NB4 (cell line): Measurements from ENCODE around the gene GPR39.

Experiments
- CTCF ChIP-seq: IDR thresholded peaks from one replicate; pipeline ENCODE4 v1.5.1; 2012; ENCODE audit warnings: low read depth, low read length
- MYC ChIP-seq: IDR thresholded peaks from 2 replicates; pipeline ENCODE4 v1.6.1; 2011; ENCODE audit warnings: low read depth, low read length
- POLR2A ChIP-seq: IDR thresholded peaks from 2 replicates; pipeline ENCODE4 v1.6.1; 2011; ENCODE audit warnings: mild to moderate bottlenecking; ENCODE audit not compliant: insufficient read length; ENCODE audit errors: extremely low read depth

- TF ChIP-seq CTCF (no peak), POLR2A (no peak), MYC (no peak)
These were observed 133.5 kb downstream of the GPR39 start for GRCh38 chr2:132549935-132550670.
